Body of pancreas (tissue), 4 donors: ENCODE results near the gene NPPA. TPM values are rescaled to one million over a fixed set of nuclear protein-coding genes. Genes with fewer than 3 reads are reported as not detected.
A peak's percentile ranks its signal among the peaks of the same experiment; 100 is the strongest.

Experiments used
- ATAC-seq: fragments of 150-250 bp; one replicate; pipeline ENCODE4 v1.9.1; 2016
- DNase-seq, 4 donors: peaks; one replicate each; pipeline ENCODE4 v3.0.0-alpha.2; 2019
- H3K27ac ChIP-seq, 4 donors: fragments of 200-600 bp; sonication (generic); 1 replicate in 3 of 4; 2 replicates in 1 of 4; pipeline versions ENCODE4 v1.5.1 to v1.6.1; 2016 to 2019; ENCODE audit warnings: mild to moderate bottlenecking in 1 of 4, mixed read lengths in 1 of 4, moderate library complexity in 1 of 4
- H3K27me3 ChIP-seq, 2 donors: fragments of 200-600 bp; sonication (generic); one replicate each; pipeline ENCODE4 v1.6.0; 2016; ENCODE audit warnings: mild to moderate bottlenecking in 1 of 2
- H3K36me3 ChIP-seq, 2 donors: fragments of 200-600 bp; sonication (generic); replicated peaks in 1 of 2; 2 replicates each; pipeline ENCODE4 v1.5.1; 2016; ENCODE audit warnings: low read depth in 2 of 2; ENCODE audit not compliant: insufficient read depth in 1 of 2
- H3K4me1 ChIP-seq: fragments of 200-600 bp; sonication (generic); one replicate; pipeline ENCODE4 v1.6.0; 2016
- H3K4me3 ChIP-seq, 2 donors: fragments of 200-600 bp; sonication (generic); 1 replicate in 1 of 2; 2 replicates in 1 of 2; pipeline ENCODE4 v1.5.1; 2016 to 2019
- H3K9me3 ChIP-seq, 3 donors: fragments of 200-600 bp; sonication (generic); 1 replicate in 2 of 3; 2 replicates in 1 of 3; pipeline ENCODE4 v1.5.1; 2016
- POLR2A ChIP-seq, 3 donors: fragments of 450-650 bp; IDR thresholded peaks; one replicate each; pipeline ENCODE4 v1.6.1; 2016; ENCODE audit warnings: antibody characterized with exemption in 3 of 3, mild to moderate bottlenecking in 2 of 3
- WGBS, 2 donors: methylation state at CpG; one replicate each; pipeline ENCODE4 v1.1.5; 2017; 5-methylcytosine and 5-hydroxymethylcytosine counted together
- intact Hi-C: fragments of 100-400 bp; cut with DNase I; formaldehyde crosslinking; loops from one replicate; pipeline ENCODE4 v1.15.1; 2023
- small RNA-seq: library from RNA; depleted of rRNA; stranded (forward); fragments of <200 nt; gene quantifications from one replicate; pipeline ENCODE3, GENCODE V24; 2016
- total RNA-seq, 2 donors: library from RNA; depleted of rRNA; stranded (reverse); fragments of >200 nt; gene quantifications; one replicate each; pipeline ENCODE4 v1.1.0, GENCODE V29; 2016
- TF ChIP-seq, protein P1 (sequence below), 7 experiments: fragments of 450-650 bp in 4 of 7; fragments of 200-600 bp in 3 of 7; sonication (generic) in 3 of 7; IDR thresholded peaks; one replicate each; pipeline ENCODE4 v1.5.1; 2016 to 2019; ENCODE audit warnings: antibody characterized with exemption in 7 of 7

Gene NPPA
- total RNA-seq, 2 donors from 2014 or later: 25.4 TPM; not detected in 1

DNA sequence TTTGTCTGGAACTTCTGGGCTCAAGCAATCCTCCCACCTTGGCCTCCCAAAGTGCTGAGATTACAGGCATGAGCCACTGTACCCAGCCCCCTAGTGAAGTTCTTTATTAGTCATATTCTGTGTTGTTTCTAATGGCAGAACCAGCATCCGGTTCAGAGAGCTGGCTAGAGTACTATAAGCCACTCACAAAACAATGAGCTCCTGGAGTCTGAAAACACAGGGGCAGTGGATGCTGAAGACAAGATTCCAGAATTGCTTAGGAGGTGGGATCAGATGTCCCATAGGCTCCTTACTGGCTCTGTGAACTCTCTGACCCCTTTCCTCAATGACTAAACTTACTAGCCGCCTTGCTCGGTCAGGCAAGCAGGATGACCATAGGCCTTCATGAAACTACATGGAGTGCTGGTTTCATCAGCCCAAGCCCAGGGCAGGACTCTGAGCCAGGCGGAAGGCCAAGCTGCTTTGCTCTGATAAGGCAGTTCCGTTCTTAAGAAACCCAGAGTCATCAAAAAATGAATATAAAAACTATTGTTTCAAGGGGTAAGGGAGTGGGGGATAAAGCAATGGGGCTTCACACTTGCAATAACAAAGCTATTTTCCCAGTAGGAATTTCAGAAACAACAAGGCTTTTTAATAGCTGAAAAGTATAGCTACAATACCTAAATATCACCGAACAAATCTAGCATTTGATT is 49.9 kb downstream of the NPPA start:
- Histone ChIP-seq H3K27ac (no peak overlapping the region), H3K36me3 (peaks cover 0 to 26% of the 10 kb centered on the region in 2 donors), H3K9me3 (no peaks in the 10 kb centered on the region), H3K27me3 (no peaks in the 10 kb centered on the region), H3K4me1 (peaks cover 4% of the 10 kb centered on the region), H3K4me3 (no peak overlapping the region)
- WGBS, 2 donors: 60 to 74% methylated on average over 5 to 6 of the region's 6 CpGs
- DNase-seq: peak in 1 of 4 donors; percentile 62
- no peak for ATAC-seq
- TF ChIP-seq POLR2A (IDR thresholded peaks at IDR 0.05): no peak
- TF ChIP-seq, protein P1, sequence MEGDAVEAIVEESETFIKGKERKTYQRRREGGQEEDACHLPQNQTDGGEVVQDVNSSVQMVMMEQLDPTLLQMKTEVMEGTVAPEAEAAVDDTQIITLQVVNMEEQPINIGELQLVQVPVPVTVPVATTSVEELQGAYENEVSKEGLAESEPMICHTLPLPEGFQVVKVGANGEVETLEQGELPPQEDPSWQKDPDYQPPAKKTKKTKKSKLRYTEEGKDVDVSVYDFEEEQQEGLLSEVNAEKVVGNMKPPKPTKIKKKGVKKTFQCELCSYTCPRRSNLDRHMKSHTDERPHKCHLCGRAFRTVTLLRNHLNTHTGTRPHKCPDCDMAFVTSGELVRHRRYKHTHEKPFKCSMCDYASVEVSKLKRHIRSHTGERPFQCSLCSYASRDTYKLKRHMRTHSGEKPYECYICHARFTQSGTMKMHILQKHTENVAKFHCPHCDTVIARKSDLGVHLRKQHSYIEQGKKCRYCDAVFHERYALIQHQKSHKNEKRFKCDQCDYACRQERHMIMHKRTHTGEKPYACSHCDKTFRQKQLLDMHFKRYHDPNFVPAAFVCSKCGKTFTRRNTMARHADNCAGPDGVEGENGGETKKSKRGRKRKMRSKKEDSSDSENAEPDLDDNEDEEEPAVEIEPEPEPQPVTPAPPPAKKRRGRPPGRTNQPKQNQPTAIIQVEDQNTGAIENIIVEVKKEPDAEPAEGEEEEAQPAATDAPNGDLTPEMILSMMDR (IDR thresholded peaks at IDR 0.05): no peak
- intact Hi-C loops: no loop called here

DNA sequence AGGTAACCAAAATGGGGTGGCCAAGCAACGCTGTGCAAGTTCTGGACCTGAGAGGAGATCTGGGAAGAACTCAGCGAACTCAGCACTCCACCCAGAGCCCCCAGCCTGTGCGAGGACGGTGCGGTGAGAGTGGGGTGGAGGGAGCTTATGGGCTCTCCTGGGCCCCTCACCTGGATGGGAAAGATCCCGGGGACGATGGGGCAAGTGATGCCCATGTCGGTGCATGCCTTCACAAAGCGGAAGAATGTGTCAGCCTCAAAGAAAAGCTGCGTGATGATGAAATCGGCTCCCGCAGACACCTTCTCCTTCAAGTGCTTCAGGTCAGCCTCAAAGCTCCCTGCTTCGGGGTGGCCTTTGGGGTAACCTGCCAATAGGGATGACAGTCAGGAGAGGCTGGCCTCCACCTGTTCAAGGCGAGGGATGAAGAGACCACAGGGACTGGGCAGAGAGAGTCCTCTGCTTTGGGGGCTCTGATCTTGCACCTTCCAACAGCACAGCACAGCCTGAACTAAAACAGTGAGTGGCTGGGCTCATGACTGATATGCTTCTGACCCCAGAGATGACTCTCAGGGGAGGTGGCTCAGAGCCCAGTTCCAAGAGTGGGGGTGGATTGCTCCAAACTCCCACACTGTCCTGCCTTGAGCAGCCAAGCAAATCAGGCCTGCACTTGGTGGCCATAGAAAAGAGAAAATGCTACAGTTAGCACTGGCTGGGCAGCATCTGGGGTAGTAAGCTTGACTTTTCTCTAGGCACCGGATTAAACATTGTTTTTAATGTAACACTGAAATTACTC is 51.4 kb downstream of the NPPA start:
- Histone ChIP-seq H3K27me3 (no peaks in the 10 kb centered on the region), H3K9me3 (no peaks in the 10 kb centered on the region), H3K4me1 (peaks cover 10% of the 10 kb centered on the region), H3K4me3 (no peak overlapping the region), H3K27ac (no peak overlapping the region), H3K36me3 (peaks cover 0 to 26% of the 10 kb centered on the region in 2 donors)
- TF ChIP-seq POLR2A (IDR thresholded peaks at IDR 0.05): no peak
- TF ChIP-seq, protein P1 (IDR thresholded peaks at IDR 0.05): no peak
- intact Hi-C loops: no loop called here
- WGBS, 2 donors: 92 to 94% methylated on average over 8 to 13 of the region's 15 CpGs
- ATAC-seq (no peak), DNase-seq (no peak)

Small RNA genes lying within 50 kb of the gene (small RNA-seq; reads per million reads assigned to genes)
- gene RF02156 (not detected), gene RF02157 (not detected), gene RF02158 (not detected)

Other genes starting within 250 kb of the NPPA start
- 10 to 100 TPM; 57.4 to 87.4 TPM for gene FBXO2, start 193.4 kb downstream of the NPPA start, total RNA-seq
- gene FBXO44, start 192.9 kb downstream of the NPPA start, total RNA-seq: 10 to 100 TPM; 12.9 to 30.6 TPM
- gene FBXO6, start 183.6 kb downstream of the NPPA start, total RNA-seq: 1 to 10 TPM; 6.3 to 7.5 TPM
- 10 to 100 TPM in 1 of 2 donors, 1 to 10 TPM in 1; 6.9 to 31.6 TPM for gene MAD2L2, start 166.6 kb downstream of the NPPA start, total RNA-seq
- not detected for gene DRAXIN, start 156.1 kb downstream of the NPPA start, total RNA-seq
- gene AGTRAP, start 111.6 kb downstream of the NPPA start, total RNA-seq: 10 to 100 TPM; 16.8 to 24.6 TPM
- not detected for gene C1orf167, start 85.6 kb downstream of the NPPA start, total RNA-seq
- gene MTHFR, start 41.8 kb downstream of the NPPA start, total RNA-seq: 10 to 100 TPM; 26.4 to 30.1 TPM
- 10 to 100 TPM in 1 of 2 donors, 1 to 10 TPM in 1; 7.0 to 23.7 TPM for gene CLCN6, start 41.6 kb downstream of the NPPA start, total RNA-seq
- gene NPPB, start 11.2 kb upstream of the NPPA start, total RNA-seq: not detected
- gene KIAA2013, start 78.6 kb upstream of the NPPA start, total RNA-seq: 10 to 100 TPM; 67.7 to 87.0 TPM
- 10 to 100 TPM; 30.9 to 39.6 TPM for gene PLOD1, start 86.9 kb upstream of the NPPA start, total RNA-seq
- 10 to 100 TPM; 20.1 to 20.8 TPM for gene MFN2, start 132.7 kb upstream of the NPPA start, total RNA-seq
- gene MIIP, start 171.7 kb upstream of the NPPA start, total RNA-seq: 10 to 100 TPM; 23.7 to 25.9 TPM
- gene TNFRSF8, start 215.5 kb upstream of the NPPA start, total RNA-seq: not detected